Activated CD8-positive, alpha-beta memory T cell treated with anti-CD3 and anti-CD28 coated beads, Interleukin-2, amount 10 ng/mL, durations not matched to agents 7 days and 5 days (primary cell): ENCODE results near the gene CAB39. TPM values are rescaled to one million over a fixed set of nuclear protein-coding genes. Genes with fewer than 3 reads are reported as not detected.
A peak's percentile ranks its signal among the peaks of the same experiment; 100 is the strongest.

Source experiments
- ATAC-seq: fragments of 150-1000 bp; cut with Tn5 transposase; one replicate; pipeline ENCODE4 v1.10.0; 2021; ENCODE audit warnings: moderate library complexity
- CTCF ChIA-PET: fragments of 350-600 bp; sonication (Branson Sonifier 250); formaldehyde crosslinking; loops from one replicate; lab custom pipeline; 2021; ENCODE audit warnings: antibody characterized with exemption; lab: Charles Lee
- DNase-seq: peaks from one replicate; pipeline ENCODE4 v3.0.0-alpha.2; 2020
- H3K27ac Mint-ChIP-seq: one replicate; pipeline ENCODE4 v1.8.0; 2021; ENCODE audit warnings: mild to moderate bottlenecking, mixed read lengths
- H3K27me3 Mint-ChIP-seq: one replicate; pipeline ENCODE4 v1.8.0; 2021; ENCODE audit warnings: mixed read lengths
- H3K36me3 Mint-ChIP-seq: one replicate; pipeline ENCODE4 v1.8.0; 2021; ENCODE audit warnings: mild to moderate bottlenecking, mixed read lengths
- H3K4me1 Mint-ChIP-seq: one replicate; pipeline ENCODE4 v1.8.0; 2021; ENCODE audit warnings: mixed read lengths
- H3K4me3 Mint-ChIP-seq: one replicate; pipeline ENCODE4 v1.8.0; 2021; ENCODE audit warnings: mild to moderate bottlenecking, moderate library complexity, mixed read lengths
- H3K9me3 Mint-ChIP-seq: one replicate; pipeline ENCODE4 v1.8.0; 2022; ENCODE audit warnings: low read depth, mixed read lengths
- total RNA-seq, 2 experiments: library from RNA; stranded (reverse); gene quantifications; one replicate each; pipeline ENCODE4 v1.2.3, GENCODE V29; 2021

CAB39 gene
- total RNA-seq, 2 experiments from 2014 or later, result 148 to 174 TPM

GRCh38 chr2:230772156-230772555 is 59.5 kb downstream of the CAB39 start:
- Mint-ChIP-seq H3K9me3 (no peaks in the 10 kb centered on the region), H3K4me3 (no peak overlapping the region)
- peak; percentile 32 for ATAC-seq

GRCh38 chr2:230773039-230773773 is 60.6 kb downstream of the CAB39 start:
- CTCF ChIA-PET, result interaction anchor here (1.0 to 2.5 kb wide), 5 partner anchors 11 to 51 kb away, joined by 3 to 8 read pairs (median 4); no protein-coding TSS in a partner anchor
- Mint-ChIP-seq H3K4me1 (peaks cover 83% of the 10 kb centered on the region), H3K9me3 (no peaks in the 10 kb centered on the region), H3K36me3 (peaks cover 84% of the 10 kb centered on the region), H3K27me3 (no peaks in the 10 kb centered on the region), H3K27ac (peak overlapping the region; percentile 41), H3K4me3 (no peak overlapping the region)
- ATAC-seq (peak; percentile 68), DNase-seq (no peak)

More at GRCh38 chr2:230772156-230772555, 59.5 kb downstream of the CAB39 start:
- H3K36me3 Mint-ChIP-seq, result peaks cover 84% of the 10 kb centered on the region
- CTCF ChIA-PET, result interaction anchor here (0.8 to 1.7 kb wide), 3 partner anchors 10 to 52 kb away, joined by 3 to 4 read pairs (median 3); no protein-coding TSS in a partner anchor
- peaks cover 81% of the 10 kb centered on the region for H3K4me1 Mint-ChIP-seq
- H3K27me3 Mint-ChIP-seq, result no peaks in the 10 kb centered on the region
- peak overlapping the region; percentile 76 for H3K27ac Mint-ChIP-seq
- DNase-seq, result no peak

DNA sequence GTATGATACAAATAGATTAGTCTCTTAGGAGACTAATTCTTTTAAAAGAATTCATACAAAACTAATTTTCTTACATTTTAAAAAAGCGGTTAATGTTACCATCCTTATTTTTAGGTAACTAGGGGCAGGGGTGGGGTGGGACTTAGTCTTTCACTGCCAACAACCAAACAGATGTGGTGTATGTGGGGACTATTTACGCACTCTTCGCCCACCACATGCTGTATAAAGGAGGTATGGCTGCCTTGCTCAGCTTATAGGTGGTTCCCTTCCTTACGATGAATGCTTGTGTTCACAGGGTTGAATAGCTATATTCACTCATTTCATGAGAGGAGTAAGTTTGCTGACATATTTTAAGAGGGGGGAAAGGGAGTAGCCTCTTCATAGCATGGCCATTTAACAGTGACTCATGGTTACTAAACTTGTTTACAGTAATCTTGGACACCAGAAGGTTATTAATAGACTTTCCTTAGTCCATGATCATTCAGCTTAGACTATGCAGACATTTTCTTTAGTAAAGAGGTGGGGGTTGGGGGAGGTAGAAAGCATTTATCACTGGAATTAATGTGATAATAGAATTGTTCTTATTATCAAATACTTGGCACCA is 61.8 kb downstream of the CAB39 start:
- peaks cover 84% of the 10 kb centered on the region for H3K36me3 Mint-ChIP-seq
- peak overlapping the region; percentile 14 for H3K27ac Mint-ChIP-seq
- DNase-seq (no peak), ATAC-seq (no peak)
- no peaks in the 10 kb centered on the region for H3K9me3 Mint-ChIP-seq
- CTCF ChIA-PET, result interaction anchor here (1.6 to 2.5 kb wide), 4 partner anchors 12 to 24 kb away, joined by 4 to 8 read pairs (median 6); no protein-coding TSS in a partner anchor
- H3K27me3 Mint-ChIP-seq, result no peaks in the 10 kb centered on the region
- no peak overlapping the region for H3K4me3 Mint-ChIP-seq
- H3K4me1 Mint-ChIP-seq, result peaks cover 83% of the 10 kb centered on the region

- Mint-ChIP-seq H3K36me3 (peaks cover 88% of the 10 kb centered on the region), H3K4me3 (no peak overlapping the region), H3K27ac (peak overlapping the region; percentile 18), H3K27me3 (no peaks in the 10 kb centered on the region), H3K9me3 (no peaks in the 10 kb centered on the region), H3K4me1 (peaks cover 88% of the 10 kb centered on the region)
- DNase-seq (no peak), ATAC-seq (no peak)
- CTCF ChIA-PET, result interaction anchor here (2.3 to 2.5 kb wide), 2 partner anchors 13 to 23 kb away, joined by 7 to 8 read pairs; no protein-coding TSS in a partner anchor
These were observed 63.1 kb downstream of the CAB39 start for GRCh38 chr2:230775737-230776136.

GRCh38 chr2:230777721-230778120 is 65.1 kb downstream of the CAB39 start:
- H3K27me3 Mint-ChIP-seq, result no peaks in the 10 kb centered on the region
- peak overlapping the region; percentile 77 for H3K27ac Mint-ChIP-seq
- peaks cover 88% of the 10 kb centered on the region for H3K36me3 Mint-ChIP-seq
- ATAC-seq, result no peak
- no peak overlapping the region for H3K4me3 Mint-ChIP-seq
- DNase-seq, result no peak
- CTCF ChIA-PET, result interaction anchor here (1.4 kb wide), 1 partner anchor 21 kb away, joined by 4 read pairs; no protein-coding TSS in a partner anchor
- H3K4me1 Mint-ChIP-seq, result peaks cover 87% of the 10 kb centered on the region
- no peaks in the 10 kb centered on the region for H3K9me3 Mint-ChIP-seq

- ATAC-seq, result no peak
- Mint-ChIP-seq H3K4me3 (no peak overlapping the region), H3K36me3 (peaks cover 88% of the 10 kb centered on the region)
These were observed 65.9 kb downstream of the CAB39 start for GRCh38 chr2:230778350-230779063.

GRCh38 chr2:230779126-230779525 is 66.5 kb downstream of the CAB39 start:
- peak overlapping the region; percentile 43 for H3K4me3 Mint-ChIP-seq
- DNase-seq (peak; percentile 72), ATAC-seq (peak; percentile 68)
- peaks cover 81% of the 10 kb centered on the region for H3K4me1 Mint-ChIP-seq
- no peaks in the 10 kb centered on the region for H3K27me3 Mint-ChIP-seq
- peaks cover 88% of the 10 kb centered on the region for H3K36me3 Mint-ChIP-seq
- H3K9me3 Mint-ChIP-seq, result peaks cover 3% of the 10 kb centered on the region
- CTCF ChIA-PET, result interaction anchor here (0.6 to 1.4 kb wide), 4 partner anchors 10 to 19 kb away, joined by 3 to 4 read pairs (median 4); no protein-coding TSS in a partner anchor
- H3K27ac Mint-ChIP-seq, result peak overlapping the region; percentile 81

More at GRCh38 chr2:230778350-230779063, 65.9 kb downstream of the CAB39 start:
- CTCF ChIA-PET, result interaction anchor here (0.8 to 1.4 kb wide), 3 partner anchors 11 to 20 kb away, joined by 3 to 4 read pairs (median 4); no protein-coding TSS in a partner anchor
- Mint-ChIP-seq H3K27ac (peak overlapping the region; percentile 77), H3K4me1 (peaks cover 81% of the 10 kb centered on the region), H3K27me3 (no peaks in the 10 kb centered on the region), H3K9me3 (no peaks in the 10 kb centered on the region)
- DNase-seq, result no peak

DNA sequence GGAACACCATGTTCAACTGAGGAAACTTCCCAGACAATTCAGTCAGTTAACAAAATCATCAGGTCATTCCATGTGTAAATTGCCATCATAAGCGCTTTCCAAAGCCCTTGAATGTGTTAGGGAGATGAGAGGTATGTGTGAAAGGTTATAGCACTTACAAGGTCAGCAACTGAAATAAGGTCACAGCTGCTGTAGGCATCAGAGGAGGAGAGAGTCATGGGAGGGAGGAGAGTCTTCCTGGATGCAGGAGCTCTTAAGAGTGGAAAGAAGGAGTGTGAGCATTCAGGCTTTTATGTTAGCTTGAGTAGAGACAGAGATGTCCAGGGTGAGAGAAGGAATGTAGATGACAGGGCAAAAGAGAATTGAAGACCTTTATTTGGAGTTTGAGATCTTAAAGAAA is 67.0 kb downstream of the CAB39 start:
- peaks cover 7% of the 10 kb centered on the region for H3K9me3 Mint-ChIP-seq
- ATAC-seq (no peak), DNase-seq (no peak)
- CTCF ChIA-PET, result interaction anchor here (0.6 to 1.4 kb wide), 3 partner anchors 10 to 19 kb away, joined by 3 to 4 read pairs (median 3); no protein-coding TSS in a partner anchor
- peaks cover 83% of the 10 kb centered on the region for H3K4me1 Mint-ChIP-seq
- peaks cover 90% of the 10 kb centered on the region for H3K36me3 Mint-ChIP-seq
- H3K27ac Mint-ChIP-seq, result peak overlapping the region; percentile 81
- H3K27me3 Mint-ChIP-seq, result no peaks in the 10 kb centered on the region
- peak overlapping the region; percentile 43 for H3K4me3 Mint-ChIP-seq

- Mint-ChIP-seq H3K27me3 (no peaks in the 10 kb centered on the region), H3K4me3 (peak overlapping the region; percentile 27), H3K27ac (peak overlapping the region; percentile 81), H3K36me3 (peaks cover 89% of the 10 kb centered on the region), H3K4me1 (peaks cover 81% of the 10 kb centered on the region), H3K9me3 (peaks cover 15% of the 10 kb centered on the region)
- DNase-seq (peak; percentile 88), ATAC-seq (peak; percentile 93)
- CTCF ChIA-PET, result interaction anchor here (1.1 to 2.1 kb wide), 8 partner anchors 11 to 831 kb away, joined by 3 to 23 read pairs (median 4); no protein-coding TSS in a partner anchor
These were observed 68.6 kb downstream of the CAB39 start for GRCh38 chr2:230781130-230781797.

DNA sequence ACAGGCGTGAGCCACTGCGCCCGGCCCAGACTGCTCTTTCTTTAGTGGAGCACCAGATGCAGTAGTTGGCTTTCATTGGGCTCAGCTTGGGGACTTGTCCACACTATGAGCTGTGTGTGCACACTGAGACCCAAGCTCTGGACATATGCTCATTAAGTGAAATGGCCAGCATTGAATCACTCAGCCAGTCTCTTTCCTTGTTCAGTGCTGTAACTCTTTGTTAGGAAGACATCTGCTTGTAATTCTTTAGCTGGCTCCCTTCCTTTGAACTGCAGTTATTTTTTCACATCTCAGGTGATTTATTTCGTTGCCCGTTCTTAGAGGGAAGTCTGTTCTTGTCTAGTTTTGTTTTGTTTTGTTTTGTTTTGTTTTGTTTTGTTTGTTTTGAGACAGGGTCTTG is 70.5 kb downstream of the CAB39 start:
- Mint-ChIP-seq H3K9me3 (peaks cover 25% of the 10 kb centered on the region), H3K27ac (no peak overlapping the region), H3K36me3 (peaks cover 93% of the 10 kb centered on the region), H3K4me3 (no peak overlapping the region), H3K4me1 (peaks cover 74% of the 10 kb centered on the region), H3K27me3 (no peaks in the 10 kb centered on the region)
- ATAC-seq (no peak), DNase-seq (no peak)
- CTCF ChIA-PET, result interaction anchor here (1.5 kb wide), 1 partner anchor 10 kb away, joined by 4 read pairs; no protein-coding TSS in a partner anchor

- ATAC-seq (no peak), DNase-seq (no peak)
- Mint-ChIP-seq H3K4me1 (peaks cover 63% of the 10 kb centered on the region), H3K4me3 (no peak overlapping the region), H3K36me3 (peaks cover 95% of the 10 kb centered on the region), H3K27me3 (no peaks in the 10 kb centered on the region), H3K9me3 (peaks cover 32% of the 10 kb centered on the region), H3K27ac (no peak overlapping the region)
- CTCF ChIA-PET, result no interaction called here
These were observed 72.2 kb downstream of the CAB39 start for GRCh38 chr2:230784795-230785194.

GRCh38 chr2:230785346-230785745 is 72.7 kb downstream of the CAB39 start:
- ATAC-seq, result no peak
- H3K9me3 Mint-ChIP-seq, result peaks cover 35% of the 10 kb centered on the region
- DNase-seq, result no peak
- no peak overlapping the region for H3K4me3 Mint-ChIP-seq
- H3K36me3 Mint-ChIP-seq, result peaks cover 95% of the 10 kb centered on the region
- CTCF ChIA-PET, result interaction anchor here (0.5 to 1.0 kb wide), 3 partner anchors 42 to 106 kb away, joined by 3 read pairs; no protein-coding TSS in a partner anchor
- no peak overlapping the region for H3K27ac Mint-ChIP-seq
- H3K4me1 Mint-ChIP-seq, result peaks cover 61% of the 10 kb centered on the region
- no peaks in the 10 kb centered on the region for H3K27me3 Mint-ChIP-seq
